HL-60/S4 (cell line): ENCODE measurements around the gene CCDC71.

Experiments used
- in situ Hi-C: fragments of 300-500 bp; cut with MboI; formaldehyde crosslinking; loops from 2 replicates; pipeline ENCODE4 v1.14.3; 2022; ENCODE audit warnings: low sequenced_read_pairs

Gene CCDC71

GRCh38 chr3:49171119-49171774 is 5.1 kb upstream of the CCDC71 start, which contains the start of gene KLHDC8B:
Gene KLHDC8B, plus strand, starts transcription at chr3:49171598. Its CDS starts 1,172 bp downstream, at chr3:49172770.
- in situ Hi-C loops, result loop anchor here (25.0 kb wide), 1 partner anchor 266 kb away; the partner anchor contains the start of gene NICN1

DNA sequence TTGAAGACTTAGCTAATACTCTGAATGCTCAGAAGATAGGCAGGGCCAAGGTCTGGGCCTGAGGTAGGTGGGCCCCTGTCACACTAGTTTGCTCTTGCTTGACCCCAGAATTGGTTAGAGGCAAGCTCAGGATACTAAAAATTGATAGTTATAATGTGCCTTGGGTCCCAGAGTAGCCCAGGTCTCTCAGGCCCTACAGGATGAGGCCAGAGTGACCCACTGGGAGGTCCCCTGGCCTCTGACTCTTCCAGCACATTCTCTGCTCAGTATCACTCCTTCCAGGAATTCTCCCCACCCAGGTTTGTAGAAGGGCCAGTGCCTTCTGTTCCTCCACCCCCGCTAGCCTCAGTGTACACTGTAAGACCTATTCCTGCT is 4.6 kb upstream of the CCDC71 start:
- in situ Hi-C loops, result loop anchor here (25.0 kb wide), 1 partner anchor 267 kb away; the partner anchor contains the start of gene NICN1

GRCh38 chr3:49166752-49167556 is 823 bp upstream of the CCDC71 start:
- in situ Hi-C loops, result loop anchor here (25.0 kb wide), 1 partner anchor 270 kb away; the partner anchor contains the start of gene NICN1

DNA sequence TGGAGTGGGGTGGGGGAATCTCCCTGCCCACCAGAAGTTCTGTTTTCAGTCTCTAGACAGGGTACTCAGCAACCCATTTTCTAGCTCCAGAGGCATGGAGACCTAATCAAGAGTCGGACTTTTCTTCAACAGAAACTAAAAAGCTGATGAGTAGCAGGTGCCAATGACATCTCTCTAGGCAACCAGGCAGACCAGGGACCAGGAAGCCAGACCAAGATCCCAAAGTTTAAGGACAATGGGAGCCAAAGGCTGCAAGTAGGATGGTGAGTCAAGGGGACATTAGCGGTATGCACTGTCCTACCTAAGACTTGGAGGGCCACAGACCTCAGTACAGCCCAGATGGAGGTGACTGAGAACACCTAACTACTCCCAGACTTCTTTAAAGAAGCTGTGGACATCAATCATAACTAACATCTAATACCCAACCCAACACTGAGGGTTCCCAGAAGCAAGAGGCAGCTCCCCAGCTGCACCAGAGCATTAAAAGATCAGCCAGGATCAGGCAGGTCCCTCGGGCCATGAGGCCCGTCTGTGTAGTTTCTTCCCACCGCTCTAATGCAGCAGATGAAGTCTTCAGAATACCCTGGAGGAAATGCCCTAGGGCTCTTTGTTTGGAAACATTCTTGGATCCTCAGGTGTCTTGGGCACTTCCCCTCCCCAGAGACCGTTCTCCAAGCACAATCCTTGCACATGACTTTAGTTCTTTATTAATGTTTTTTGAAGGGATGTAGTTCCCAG is 979 bp downstream of the CCDC71 start:
- in situ Hi-C loops, result loop anchor here (25.0 kb wide), 1 partner anchor 272 kb away; the partner anchor contains the start of gene NICN1

DNA sequence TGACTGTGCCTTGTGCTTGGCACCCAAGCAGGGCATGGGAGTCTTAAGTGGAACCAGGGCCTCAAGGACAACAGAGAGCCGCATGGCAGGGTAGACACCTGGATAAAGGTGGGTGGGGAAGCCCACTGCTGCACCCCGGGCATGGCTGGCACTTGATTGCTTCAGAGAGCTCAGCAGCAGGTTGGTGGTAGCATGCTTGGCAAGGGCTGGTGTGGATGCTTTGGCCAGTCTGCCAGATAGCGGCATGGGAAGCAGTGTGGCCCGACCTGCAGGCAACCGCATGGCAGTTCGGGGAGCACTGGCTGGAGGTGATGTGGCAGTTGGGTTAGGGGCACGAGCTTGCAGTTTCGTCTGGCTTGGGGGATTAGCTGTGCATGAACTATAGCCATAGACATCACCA is 2.5 kb downstream of the CCDC71 start:
- in situ Hi-C loops, result loop anchor here (25.0 kb wide), 1 partner anchor 274 kb away; the partner anchor contains the start of gene NICN1

DNA sequence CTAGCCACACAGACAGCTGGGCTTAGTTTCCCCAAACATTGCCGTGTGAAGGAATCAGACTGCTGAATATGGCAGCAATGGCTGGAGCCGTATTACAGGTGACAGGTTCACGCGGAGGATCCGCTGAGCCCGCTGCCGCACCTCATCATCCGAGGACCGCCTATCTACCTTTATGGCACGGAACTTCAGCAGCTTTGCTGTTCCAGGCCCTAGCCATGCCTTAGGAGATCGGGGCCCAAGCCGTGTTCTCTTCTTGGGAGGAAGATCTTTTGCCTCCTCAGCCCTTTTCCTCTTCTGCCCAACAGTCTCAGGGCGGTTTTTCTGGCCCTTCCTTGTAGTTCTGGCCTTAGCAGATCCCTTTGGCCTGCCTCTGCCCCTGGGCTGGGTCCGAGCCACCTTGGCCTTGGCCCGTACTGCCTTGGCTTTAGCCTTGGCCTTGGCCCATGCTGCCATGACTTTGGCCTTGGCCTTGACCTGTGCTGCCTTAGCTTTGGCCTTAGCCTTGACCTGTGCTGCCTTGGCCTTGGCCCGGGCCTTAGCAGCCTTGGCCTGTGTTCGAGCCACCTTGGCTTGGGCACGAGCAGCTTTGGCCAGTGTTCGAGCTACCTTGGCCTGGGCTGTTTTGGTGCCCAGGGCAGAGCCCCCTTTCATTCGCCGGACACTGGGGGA is 3.2 kb downstream of the CCDC71 start:
- in situ Hi-C loops, result loop anchor here (25.0 kb wide), 1 partner anchor 274 kb away; the partner anchor contains the start of gene NICN1

GRCh38 chr3:49161808-49162530 is 4.2 kb downstream of the CCDC71 start:
- in situ Hi-C loops, result loop anchor here (25.0 kb wide), 1 partner anchor 275 kb away; the partner anchor contains the start of gene NICN1

- in situ Hi-C loops, result loop anchor here (25.0 kb wide), 1 partner anchor 276 kb away; the partner anchor contains the start of gene NICN1
Measured at GRCh38 chr3:49161197-49161596, 4.9 kb downstream of the CCDC71 start.

DNA sequence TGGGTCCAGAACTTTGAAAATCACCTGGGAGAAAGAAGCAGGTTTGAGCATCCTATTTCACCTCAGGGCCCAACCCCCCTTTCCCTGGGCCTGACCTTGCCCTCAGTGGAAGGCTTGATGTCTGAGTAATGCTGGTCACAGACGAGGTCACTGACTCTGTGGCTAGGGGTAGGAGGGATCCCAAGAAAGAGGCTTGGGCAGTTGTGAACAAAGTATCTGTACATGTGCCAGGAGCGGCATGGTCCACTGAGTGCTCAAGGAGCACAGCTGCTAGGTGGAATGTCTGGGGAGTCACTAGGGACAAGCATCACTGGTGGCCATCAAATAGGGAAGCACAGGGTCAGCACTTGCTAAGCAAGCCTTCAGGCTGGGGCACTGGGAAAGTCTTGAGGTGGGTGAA is 7.3 kb downstream of the CCDC71 start:
- in situ Hi-C loops, result loop anchor here (25.0 kb wide), 1 partner anchor 279 kb away; the partner anchor contains the start of gene NICN1

DNA sequence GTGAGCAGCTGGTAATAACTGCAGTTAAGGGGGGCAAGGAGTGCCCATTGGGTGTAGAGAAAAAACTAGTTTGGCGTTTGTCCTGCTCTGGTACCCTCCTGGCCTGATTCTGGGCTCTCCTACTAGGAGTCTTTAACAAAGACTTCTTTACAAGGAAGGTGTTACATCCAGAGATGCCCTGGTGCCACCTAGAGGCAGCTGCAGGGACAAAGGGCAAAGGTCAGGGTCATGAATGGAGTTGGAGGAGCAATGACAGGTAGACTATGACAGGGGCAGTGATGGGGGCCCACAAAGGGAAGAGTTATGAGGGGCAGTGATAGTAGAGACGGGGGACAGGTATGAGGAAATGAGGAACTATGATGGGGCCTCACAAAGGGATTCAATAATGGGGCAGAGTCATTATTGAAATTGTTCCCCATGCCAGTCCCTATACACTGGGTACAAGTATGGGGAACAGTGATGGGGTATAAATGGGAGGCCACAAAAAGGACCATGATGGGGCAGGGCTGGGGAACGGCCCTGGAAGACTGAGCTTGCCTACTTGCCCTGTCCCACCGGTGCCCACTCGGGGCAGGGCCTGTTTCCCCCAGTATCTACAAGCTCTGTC is 7.9 kb downstream of the CCDC71 start:
- in situ Hi-C loops, result loop anchor here (25.0 kb wide), 1 partner anchor 279 kb away; the partner anchor contains the start of gene NICN1

GRCh38 chr3:49157289-49157688 is 8.8 kb downstream of the CCDC71 start:
- in situ Hi-C loops, result loop anchor here (25.0 kb wide), 1 partner anchor 280 kb away; the partner anchor contains the start of gene NICN1

DNA sequence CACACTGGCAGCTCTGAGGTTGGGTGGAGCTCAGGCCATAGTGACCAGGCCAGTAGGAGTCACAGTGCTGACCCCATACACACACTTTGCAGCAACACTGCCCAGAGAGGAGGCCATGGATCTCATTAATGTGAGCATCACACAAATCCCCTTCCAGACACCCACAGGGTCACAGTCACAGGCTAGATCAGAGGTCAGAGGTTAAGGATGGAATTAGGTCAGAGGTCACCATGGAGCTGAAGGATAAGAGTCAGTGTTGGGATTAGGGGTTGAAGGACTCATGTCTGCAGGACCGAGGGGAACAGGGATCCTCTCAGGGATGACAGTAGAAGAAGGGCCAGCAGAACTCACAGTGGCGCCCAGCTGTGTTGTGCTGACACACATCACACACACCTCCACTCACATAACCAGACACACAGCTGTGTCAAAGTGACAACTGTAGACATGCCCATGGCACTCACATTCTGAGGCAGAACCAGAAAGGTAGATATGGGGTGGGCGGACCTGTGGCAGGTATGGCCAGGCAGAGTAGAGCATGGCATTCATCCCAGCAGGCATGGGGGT is 12.7 kb downstream of the CCDC71 start:
- in situ Hi-C loops, result loop anchor here (25.0 kb wide), 1 partner anchor 284 kb away; the partner anchor contains the start of gene NICN1

GRCh38 chr3:49151610-49152009 is 14.5 kb downstream of the CCDC71 start:
- in situ Hi-C loops, result loop anchor here (25.0 kb wide), 1 partner anchor 286 kb away; the partner anchor contains the start of gene NICN1

GRCh38 chr3:49148159-49148558 is 18.0 kb downstream of the CCDC71 start:
- in situ Hi-C loops, result no loop called here

GRCh38 chr3:49140080-49140479 is 26.1 kb downstream of the CCDC71 start:
- in situ Hi-C loops, result no loop called here

- in situ Hi-C loops, result no loop called here
Measured at GRCh38 chr3:49135499-49135898, 30.6 kb downstream of the CCDC71 start.

DNA sequence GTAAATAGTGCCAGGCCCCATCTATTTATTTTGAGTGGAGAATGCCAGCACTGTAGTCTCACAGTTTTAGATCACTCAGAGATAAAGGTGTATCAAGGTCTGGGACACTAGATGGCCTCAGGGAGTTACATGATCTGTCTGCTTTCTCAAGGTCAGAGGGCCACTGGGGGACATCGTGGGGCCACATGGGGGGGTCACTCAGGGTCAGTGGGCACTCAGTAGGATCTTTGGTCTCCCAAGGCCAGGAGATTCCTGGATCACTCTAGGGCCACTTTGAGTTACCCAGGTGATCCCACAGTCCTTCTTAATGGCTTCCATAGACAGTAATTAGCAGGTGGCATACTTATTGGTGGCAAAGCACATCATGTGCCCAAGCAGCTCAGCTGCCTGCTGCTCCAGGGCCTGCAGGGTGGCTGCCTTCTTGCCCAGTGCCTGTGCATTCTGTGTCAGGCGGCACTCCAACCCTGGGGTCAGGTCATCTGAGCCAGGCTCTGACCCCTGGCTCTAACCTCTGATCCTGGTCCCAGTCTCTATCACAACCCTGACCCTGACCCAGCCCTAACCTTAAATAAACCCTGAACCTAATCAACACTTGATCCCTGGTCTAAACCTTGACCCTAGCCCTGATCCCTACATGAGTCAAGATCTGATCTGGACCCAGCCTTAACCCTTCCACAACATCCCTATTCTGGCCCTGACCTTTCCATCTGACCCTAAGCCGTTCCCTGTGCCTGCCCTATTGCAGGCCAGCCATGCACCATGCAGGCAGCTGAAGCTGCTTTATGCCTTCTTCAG is 31.5 kb downstream of the CCDC71 start:
- in situ Hi-C loops, result no loop called here
